IMR-90 (cell line): ENCODE results near the gene ARFIP1. TPM values are rescaled to one million over a fixed set of nuclear protein-coding genes. Genes with fewer than 3 reads are reported as not detected.

ENCODE experiments used
- ATAC-seq: fragments of 200-7000 bp; cut with Tn5 transposase; 2 replicates; pipeline ENCODE4 v1.9.1; 2020; ENCODE audit warnings: low read depth, mild to moderate bottlenecking, moderate library complexity
- BruUV-seq: library from RNA; stranded (reverse); fragments of 400-500 nt; replicated peaks from 2 replicates; lab custom pipeline; 2021; lab: Mats Ljungman, UMichigan
- CTCF ChIA-PET: fragments of 300-600 bp; formaldehyde crosslinking; extraction: SDS; loops from one replicate; lab custom pipeline; 2021; ENCODE audit warnings: antibody characterized with exemption; lab: Yijun Ruan, JAX
- POLR2A ChIA-PET: fragments of 300-600 bp; sonication (Branson Sonifier 250); formaldehyde crosslinking; loops from one replicate; lab custom pipeline; 2022; ENCODE audit warnings: antibody characterized with exemption; ENCODE audit not compliant: unreplicated experiment; lab: Charles Lee
- DNase-seq: peaks from one replicate; pipeline ENCODE4 v3.0.0; 2013
- H2AFZ ChIP-seq: replicated peaks from 2 replicates; pipeline ENCODE3; 2013; ENCODE audit warnings: low read length, mild to moderate bottlenecking; ENCODE audit not compliant: poor library complexity
- H2AK5ac ChIP-seq: 2 replicates; pipeline ENCODE4 v1.6.1; 2013; ENCODE audit warnings: low read depth, low read length, inconsistent platforms
- H2AK9ac ChIP-seq: replicated peaks from 2 replicates; pipeline ENCODE3; 2013; ENCODE audit warnings: mild to moderate bottlenecking, low read depth, low read length, moderate library complexity; ENCODE audit not compliant: poor library complexity
- H2BK120ac ChIP-seq: 2 replicates; pipeline ENCODE4 v1.6.1; 2013; ENCODE audit warnings: low read depth, low read length, inconsistent platforms
- H2BK15ac ChIP-seq: 3 replicates; pipeline ENCODE4 v1.6.1; 2013; ENCODE audit warnings: low read depth, low read length, inconsistent platforms
- H2BK20ac ChIP-seq: 2 replicates; pipeline ENCODE4 v1.6.1; 2013; ENCODE audit warnings: low read depth, mild to moderate bottlenecking, inconsistent platforms, low read length, moderate library complexity
- H2BK5ac ChIP-seq: 2 replicates; pipeline ENCODE4 v1.6.1; 2013; ENCODE audit warnings: mild to moderate bottlenecking, low read depth, low read length, inconsistent platforms; ENCODE audit not compliant: poor library complexity, severe bottlenecking
- H3K14ac ChIP-seq: replicated peaks from 2 replicates; pipeline ENCODE4 v1.6.1; 2013; ENCODE audit warnings: low read depth, low read length, inconsistent platforms
- H3K18ac ChIP-seq: 2 replicates; pipeline ENCODE4 v1.6.1; 2013; ENCODE audit warnings: low read depth, low read length, control low read depth
- H3K23ac ChIP-seq: 2 replicates; pipeline ENCODE4 v1.6.1; 2013; ENCODE audit warnings: low read depth, low read length, inconsistent platforms
- H3K27ac ChIP-seq: 2 replicates; pipeline ENCODE4 v1.5.1; 2013; ENCODE audit warnings: mild to moderate bottlenecking, control low read depth, low read length; ENCODE audit not compliant: insufficient read depth
- H3K27me3 ChIP-seq: 2 replicates; pipeline ENCODE4 v1.6.1; 2013; ENCODE audit warnings: low read length; ENCODE audit not compliant: control insufficient read depth, insufficient read depth
- H3K36me3 ChIP-seq: 2 replicates; pipeline ENCODE4 v1.6.1; 2013; ENCODE audit warnings: low read length, mixed read lengths; ENCODE audit not compliant: control insufficient read depth, insufficient read depth
- H3K4ac ChIP-seq: 2 replicates; pipeline ENCODE4 v1.6.1; 2013; ENCODE audit warnings: low read depth, low read length, inconsistent platforms
- H3K4me1 ChIP-seq: 2 replicates; pipeline ENCODE4 v1.6.1; 2013; ENCODE audit warnings: low read length, mixed read lengths; ENCODE audit not compliant: control insufficient read depth, insufficient read depth
- H3K4me2 ChIP-seq: 2 replicates; pipeline ENCODE4 v1.6.1; 2013; ENCODE audit warnings: low read depth, mild to moderate bottlenecking, control low read depth, low read length, moderate library complexity
- H3K4me3 ChIP-seq: 2 replicates; pipeline ENCODE4 v1.5.1; 2013; ENCODE audit warnings: low read depth, mild to moderate bottlenecking, control low read depth, low read length, moderate library complexity; ENCODE audit not compliant: insufficient read depth
- H3K56ac ChIP-seq: 2 replicates; pipeline ENCODE4 v1.6.1; 2013; ENCODE audit warnings: low read length, inconsistent platforms; ENCODE audit not compliant: insufficient read depth; ENCODE audit errors: extremely low read depth
- H3K79me1 ChIP-seq, 2 experiments: 2 replicates each; pipeline ENCODE4 v1.6.1; 2013; ENCODE audit warnings: low read length in 2 of 2, inconsistent platforms in 1 of 2, low read depth in 1 of 2
- H3K9ac ChIP-seq: 2 replicates; pipeline ENCODE4 v1.6.1; 2013; ENCODE audit warnings: low read depth, low read length, control low read depth
- H3K9me1 ChIP-seq: 2 replicates; pipeline ENCODE4 v1.6.1; 2013; ENCODE audit warnings: low read length, inconsistent platforms; ENCODE audit not compliant: insufficient read depth
- H3K9me3 ChIP-seq: 2 replicates; pipeline ENCODE4 v1.6.1; 2013; ENCODE audit warnings: low read length; ENCODE audit not compliant: control insufficient read depth, insufficient read depth
- H4K20me1 ChIP-seq: 2 replicates; pipeline ENCODE4 v1.6.1; 2013; ENCODE audit warnings: low read length, inconsistent platforms; ENCODE audit not compliant: insufficient read depth
- H4K5ac ChIP-seq: 2 replicates; pipeline ENCODE4 v1.6.1; 2013; ENCODE audit warnings: mild to moderate bottlenecking, low read depth, low read length, control low read depth
- H4K8ac ChIP-seq, 2 experiments: 2 replicates each; pipeline ENCODE4 v1.6.1; 2013; ENCODE audit warnings: low read depth in 2 of 2, low read length in 2 of 2, control low read depth in 1 of 2, inconsistent platforms in 1 of 2
- H4K91ac ChIP-seq: 2 replicates; pipeline ENCODE4 v1.6.1; 2013; ENCODE audit warnings: low read depth, low read length, inconsistent platforms; ENCODE audit not compliant: insufficient read depth
- CHD1 ChIP-seq: IDR thresholded peaks from 2 replicates; pipeline ENCODE4 v1.6.1; 2012; ENCODE audit warnings: low read depth, low read length, improper control_type of control experiment
- FOS ChIP-seq: fragments of 150-350 bp; IDR thresholded peaks from 2 replicates; pipeline ENCODE4 v1.6.1; 2016; ENCODE audit warnings: low read depth, low read length
- MAFK ChIP-seq: IDR thresholded peaks from 2 replicates; pipeline ENCODE4 v1.6.1; 2012; ENCODE audit warnings: low read depth, low read length, improper control_type of control experiment
- POLR2A ChIP-seq: IDR thresholded peaks from 2 replicates; pipeline ENCODE4 v1.6.1; 2012; ENCODE audit warnings: mild to moderate bottlenecking, low read depth, low read length
- RCOR1 ChIP-seq: IDR thresholded peaks from 2 replicates; pipeline ENCODE4 v1.6.1; 2012; ENCODE audit warnings: mild to moderate bottlenecking, low read length, improper control_type of control experiment; ENCODE audit not compliant: insufficient replicate concordance
- WGBS, 2 experiments: methylation state at CpG; one replicate each; pipeline versions ENCODE4 v1.1.5 to v1.1.7; 2013; ENCODE audit warnings: missing lambda C conversion rate in 2 of 2; ENCODE audit not compliant: insufficient read length in 1 of 2; ENCODE audit errors: extremely low coverage in 2 of 2; 5-methylcytosine and 5-hydroxymethylcytosine counted together
- dilution Hi-C: fragments of 300-500 bp; cut with HindIII; formaldehyde crosslinking; loops from one replicate; pipeline ENCODE4 v1.14.3; 2018; ENCODE audit warnings: low sequenced_read_pairs; ENCODE audit not compliant: unreplicated experiment
- in situ Hi-C: fragments of 300-500 bp; cut with MboI; formaldehyde crosslinking; loops from 3 replicates; pipeline ENCODE4 v1.14.3; 2019; ENCODE audit warnings: low sequenced_read_pairs, inconsistent platforms, mixed read lengths
- intact Hi-C: fragments of 100-400 bp; cut with micrococcal nuclease; formaldehyde crosslinking; loops from 2 replicates; pipeline ENCODE4 v1.10.0; 2022
- polyA plus RNA-seq, 3 experiments: library from polyadenylated mRNA; depleted of rRNA; stranded (reverse); fragments of >200 nt; gene quantifications; 2 replicates each; pipeline ENCODE4 v1.2.3, GENCODE V29; 2012; ENCODE audit warnings: low replicate concordance in 1 of 3
- total RNA-seq: library from RNA; depleted of rRNA; stranded (reverse); fragments of >200 nt; gene quantifications from 2 replicates; pipeline ENCODE4 v1.2.3, GENCODE V29; 2012
- TF ChIP-seq, protein P1 (sequence below): fragments of 150-350 bp; IDR thresholded peaks from 2 replicates; pipeline ENCODE4 v1.6.1; 2017; ENCODE audit warnings: mild to moderate bottlenecking, antibody characterized with exemption, low read length, low read depth
- TF ChIP-seq, protein P2 (sequence below): fragments of 150-350 bp; IDR thresholded peaks from 2 replicates; pipeline ENCODE4 v1.6.1; 2016; ENCODE audit warnings: low read depth, mild to moderate bottlenecking, low read length, moderate library complexity, borderline replicate concordance
- TF ChIP-seq, protein P3 (sequence below): conservative IDR thresholded peaks from 2 replicates; pipeline ENCODE4 v1.5.1; 2012; ENCODE audit warnings: mild to moderate bottlenecking, low read depth, low read length, improper control_type of control experiment

Gene ARFIP1
- total and polyA plus RNA-seq, 2 of the 4 experiments (the other 2 are of a cell fraction), result 12.7 to 30.5 TPM

DNA sequence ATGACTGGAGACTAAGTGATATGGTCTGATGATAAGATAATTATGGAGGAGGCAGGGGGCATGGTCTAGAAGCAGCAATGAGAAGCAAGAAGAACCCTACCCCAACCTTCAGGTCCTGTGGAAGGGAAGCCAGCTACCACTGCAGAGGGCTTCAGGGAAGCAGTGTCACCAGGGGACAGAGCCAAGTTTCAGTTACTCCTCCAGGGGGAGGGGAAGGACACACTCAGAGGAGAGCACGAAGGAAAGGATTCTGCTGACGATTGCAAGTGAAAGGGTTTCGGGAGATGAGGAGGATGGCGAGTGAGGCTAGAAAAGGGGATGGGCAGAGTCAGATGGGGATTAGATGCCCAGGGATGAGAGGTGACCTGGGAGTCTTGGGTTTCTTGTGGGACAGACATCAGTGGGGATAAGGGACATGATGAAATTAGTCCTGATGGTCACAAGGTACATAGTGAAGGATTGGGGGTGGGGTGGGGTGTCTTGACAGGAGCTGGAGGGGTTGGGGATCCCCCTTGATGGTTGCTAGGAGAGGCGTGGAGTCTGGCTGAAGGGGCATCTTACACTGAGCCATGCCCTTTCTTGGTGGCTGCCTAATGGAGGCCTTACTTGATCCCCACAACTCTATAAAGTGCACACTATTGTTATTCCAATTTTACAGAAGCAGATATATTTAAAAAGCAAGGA lies 45.6 kb upstream of the ARFIP1 start:
- Histone ChIP-seq H2AK9ac (no peak overlapping the region), H3K9ac (no peak overlapping the region), H3K4me3 (no peak overlapping the region), H3K9me3 (no peaks in the 10 kb centered on the region), H3K27ac (no peak overlapping the region), H4K91ac (no peak overlapping the region), H4K20me1 (no peaks in the 10 kb centered on the region), H3K14ac (no peak overlapping the region), H2BK15ac (no peak overlapping the region), H2AK5ac (no peak overlapping the region), H3K23ac (no peak overlapping the region), H2BK120ac (no peak overlapping the region), H3K79me1 (no peaks in the 10 kb centered on the region), H3K4me2 (no peak overlapping the region), H3K56ac (no peak overlapping the region), H3K27me3 (peaks cover 23% of the 10 kb centered on the region), H3K4ac (no peak overlapping the region), H3K36me3 (no peaks in the 10 kb centered on the region), H2BK20ac (no peak overlapping the region), H4K8ac (no peak overlapping the region), H3K9me1 (no peaks in the 10 kb centered on the region), H2BK5ac (no peak overlapping the region), H3K18ac (no peak overlapping the region), H2AFZ (no peak overlapping the region), H4K5ac (no peak overlapping the region), H3K4me1 (no peaks in the 10 kb centered on the region)
- 61% methylated on average over 3 of the region's 5 CpGs; no CpG with 5 or more reads in 1 of the 2 experiments for WGBS, 2 experiments
- POLR2A ChIA-PET, result no interaction called here
- dilution Hi-C loops, result no loop called here
- in situ Hi-C loops, result loop anchor here (10.0 kb wide), 1 partner anchor 229 kb away; no protein-coding TSS in a partner anchor
- ATAC-seq (no peak), DNase-seq (no peak)
- no TSS peak for BruUV-seq
- CTCF ChIA-PET, result no interaction called here
- intact Hi-C loops, result no loop called here
- TF ChIP-seq, protein P1, sequence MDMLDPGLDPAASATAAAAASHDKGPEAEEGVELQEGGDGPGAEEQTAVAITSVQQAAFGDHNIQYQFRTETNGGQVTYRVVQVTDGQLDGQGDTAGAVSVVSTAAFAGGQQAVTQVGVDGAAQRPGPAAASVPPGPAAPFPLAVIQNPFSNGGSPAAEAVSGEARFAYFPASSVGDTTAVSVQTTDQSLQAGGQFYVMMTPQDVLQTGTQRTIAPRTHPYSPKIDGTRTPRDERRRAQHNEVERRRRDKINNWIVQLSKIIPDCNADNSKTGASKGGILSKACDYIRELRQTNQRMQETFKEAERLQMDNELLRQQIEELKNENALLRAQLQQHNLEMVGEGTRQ, result no peak
- TF ChIP-seq MAFK (no peak), CHD1 (no peak), RCOR1 (no peak), POLR2A (no peak), FOS (no peak)
- TF ChIP-seq, protein P2, sequence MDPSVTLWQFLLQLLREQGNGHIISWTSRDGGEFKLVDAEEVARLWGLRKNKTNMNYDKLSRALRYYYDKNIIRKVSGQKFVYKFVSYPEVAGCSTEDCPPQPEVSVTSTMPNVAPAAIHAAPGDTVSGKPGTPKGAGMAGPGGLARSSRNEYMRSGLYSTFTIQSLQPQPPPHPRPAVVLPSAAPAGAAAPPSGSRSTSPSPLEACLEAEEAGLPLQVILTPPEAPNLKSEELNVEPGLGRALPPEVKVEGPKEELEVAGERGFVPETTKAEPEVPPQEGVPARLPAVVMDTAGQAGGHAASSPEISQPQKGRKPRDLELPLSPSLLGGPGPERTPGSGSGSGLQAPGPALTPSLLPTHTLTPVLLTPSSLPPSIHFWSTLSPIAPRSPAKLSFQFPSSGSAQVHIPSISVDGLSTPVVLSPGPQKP, result no peak
- TF ChIP-seq, protein P3, sequence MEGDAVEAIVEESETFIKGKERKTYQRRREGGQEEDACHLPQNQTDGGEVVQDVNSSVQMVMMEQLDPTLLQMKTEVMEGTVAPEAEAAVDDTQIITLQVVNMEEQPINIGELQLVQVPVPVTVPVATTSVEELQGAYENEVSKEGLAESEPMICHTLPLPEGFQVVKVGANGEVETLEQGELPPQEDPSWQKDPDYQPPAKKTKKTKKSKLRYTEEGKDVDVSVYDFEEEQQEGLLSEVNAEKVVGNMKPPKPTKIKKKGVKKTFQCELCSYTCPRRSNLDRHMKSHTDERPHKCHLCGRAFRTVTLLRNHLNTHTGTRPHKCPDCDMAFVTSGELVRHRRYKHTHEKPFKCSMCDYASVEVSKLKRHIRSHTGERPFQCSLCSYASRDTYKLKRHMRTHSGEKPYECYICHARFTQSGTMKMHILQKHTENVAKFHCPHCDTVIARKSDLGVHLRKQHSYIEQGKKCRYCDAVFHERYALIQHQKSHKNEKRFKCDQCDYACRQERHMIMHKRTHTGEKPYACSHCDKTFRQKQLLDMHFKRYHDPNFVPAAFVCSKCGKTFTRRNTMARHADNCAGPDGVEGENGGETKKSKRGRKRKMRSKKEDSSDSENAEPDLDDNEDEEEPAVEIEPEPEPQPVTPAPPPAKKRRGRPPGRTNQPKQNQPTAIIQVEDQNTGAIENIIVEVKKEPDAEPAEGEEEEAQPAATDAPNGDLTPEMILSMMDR, result no peak
